ENCODE data around the gene GRID2. TPM values are rescaled to one million over a fixed set of nuclear protein-coding genes. Genes with fewer than 3 reads are reported as not detected.
"Not testable (repeated sequence)": the region's sequence is repeated elsewhere in the genome, so short reads cannot be mapped to it uniquely, and the experiment has no call there.

GRID2 gene
- polyA plus RNA-seq, 3 donors from 2014 or later, result not detected

DNA sequence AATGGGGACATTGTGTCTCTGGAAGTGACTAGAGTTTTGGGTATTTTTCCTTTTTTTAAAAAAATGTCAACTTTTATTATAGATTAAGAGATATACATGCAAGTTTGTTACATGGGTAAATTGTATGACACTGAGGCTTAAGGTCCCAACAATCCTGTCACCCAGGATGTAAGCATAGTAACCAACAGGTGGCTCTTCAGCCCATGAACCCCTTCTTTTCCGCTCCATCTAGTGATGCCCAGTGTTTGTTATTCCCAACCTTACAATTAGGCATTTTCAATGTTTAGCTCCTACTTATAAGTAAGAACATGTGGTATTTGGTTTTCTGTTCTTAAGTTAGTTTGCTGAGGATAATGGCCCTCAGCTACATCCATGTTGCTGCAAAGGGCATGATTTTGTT lies 102.7 kb downstream of the GRID2 start:
- Mint-ChIP-seq H3K9me3 (peaks cover 6 to 28% (median 13%) of the 10 kb centered on the region in 6 donors), H3K27me3 (ENCODE audit: low read depth in 3 of 3) (peaks cover 0 to 4% (median 2%) of the 10 kb centered on the region in 3 donors), H3K27ac (no peak overlapping the region), H3K4me3 (no peak overlapping the region), H3K36me3 (no peaks in the 10 kb centered on the region), H3K4me1 (no peaks in the 10 kb centered on the region)
- no peak for DNase-seq

DNA sequence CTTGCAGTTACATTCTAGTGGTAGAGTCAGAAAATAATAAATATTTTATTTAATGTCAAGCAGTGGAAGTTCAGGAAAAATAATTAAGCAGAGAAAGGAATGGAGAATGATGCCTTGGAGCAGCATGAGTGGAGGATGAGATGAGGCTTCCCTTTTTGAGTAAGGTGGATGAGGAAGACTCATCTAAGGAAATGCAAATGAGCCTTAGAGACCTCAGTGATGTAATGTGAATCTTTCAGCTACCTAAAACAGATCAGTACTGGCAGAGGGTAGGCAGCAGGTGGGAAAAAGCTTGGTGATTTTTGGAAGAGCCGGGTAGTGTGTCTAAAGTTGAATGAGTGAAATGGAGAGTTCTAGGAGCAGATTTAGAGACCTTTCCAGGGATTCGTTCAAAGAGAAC lies 118.2 kb downstream of the GRID2 start:
- DNase-seq, result no peak
- H3K9me3 Mint-ChIP-seq, result peaks cover 2 to 10% (median 7%) of the 10 kb centered on the region in 6 donors

DNA sequence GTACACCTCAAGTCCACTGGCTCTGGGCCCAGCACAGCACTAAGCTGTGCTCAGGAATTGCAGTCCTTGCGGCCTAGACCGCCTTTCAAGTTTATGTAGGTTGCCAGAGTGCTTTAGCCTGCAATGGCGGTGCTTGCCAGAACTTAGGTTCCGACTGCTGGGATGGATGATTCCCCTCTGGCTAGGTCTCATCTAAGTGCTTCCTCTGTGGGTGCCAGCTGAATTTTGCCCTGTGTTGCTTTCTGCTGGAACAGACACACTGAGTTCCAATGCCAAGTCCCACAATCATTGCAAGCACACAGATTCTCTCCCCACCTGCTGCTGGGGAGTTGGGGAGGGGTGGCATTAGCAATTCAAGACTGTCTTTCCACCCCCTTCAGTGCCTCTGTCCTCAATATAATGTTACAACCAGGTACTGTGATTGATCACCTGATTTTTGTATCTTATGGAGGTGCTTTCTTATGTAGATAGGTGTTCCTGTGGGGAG lies 129.5 kb downstream of the GRID2 start:
- Mint-ChIP-seq H3K4me1 (no peaks in the 10 kb centered on the region), H3K27me3 (ENCODE audit: low read depth in 3 of 3) (peaks cover 0 to 4% (median 0%) of the 10 kb centered on the region in 3 donors), H3K9me3 (peaks cover 7 to 39% (median 13%) of the 10 kb centered on the region in 6 donors), H3K36me3 (no peaks in the 10 kb centered on the region), H3K27ac (no peak overlapping the region), H3K4me3 (no peak overlapping the region)
- DNase-seq, result no peak

More for the DNA sequence above, 118.2 kb downstream of the GRID2 start:
- no peak overlapping the region for H3K4me3 Mint-ChIP-seq
- no peak overlapping the region for H3K27ac Mint-ChIP-seq
- H3K4me1 Mint-ChIP-seq, result no peaks in the 10 kb centered on the region
- H3K36me3 Mint-ChIP-seq, result no peaks in the 10 kb centered on the region
- no peaks in the 10 kb centered on the region for H3K27me3 Mint-ChIP-seq (ENCODE audit: low read depth in 3 of 3)

DNA sequence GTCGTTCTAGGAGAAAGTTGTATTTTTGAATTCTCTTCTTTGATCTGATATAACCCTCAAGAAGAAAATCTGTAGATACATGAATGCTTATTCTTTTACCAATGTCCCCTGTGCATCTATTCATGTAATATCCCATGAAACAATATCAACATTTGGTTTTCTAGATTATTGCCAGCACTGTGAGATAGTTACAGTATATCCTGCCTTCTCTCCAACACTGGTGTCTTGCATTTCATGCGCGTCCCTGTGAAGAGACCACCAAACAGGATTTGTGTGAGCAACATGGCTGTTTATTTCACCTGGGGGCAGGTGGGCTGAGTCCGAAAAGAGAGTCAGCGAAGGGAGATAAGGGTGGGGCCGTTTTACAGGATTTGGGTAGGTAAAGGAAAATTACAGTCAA lies 135.0 kb downstream of the GRID2 start:
- not testable (repeated sequence) for DNase-seq; H3K4me1 Mint-ChIP-seq; H3K27ac Mint-ChIP-seq; H3K36me3 Mint-ChIP-seq; H3K27me3 Mint-ChIP-seq (ENCODE audit: low read depth in 3 of 3); H3K4me3 Mint-ChIP-seq
- H3K9me3 Mint-ChIP-seq, result peaks cover 5 to 40% (median 23%) of the 10 kb centered on the region in 6 donors

DNA sequence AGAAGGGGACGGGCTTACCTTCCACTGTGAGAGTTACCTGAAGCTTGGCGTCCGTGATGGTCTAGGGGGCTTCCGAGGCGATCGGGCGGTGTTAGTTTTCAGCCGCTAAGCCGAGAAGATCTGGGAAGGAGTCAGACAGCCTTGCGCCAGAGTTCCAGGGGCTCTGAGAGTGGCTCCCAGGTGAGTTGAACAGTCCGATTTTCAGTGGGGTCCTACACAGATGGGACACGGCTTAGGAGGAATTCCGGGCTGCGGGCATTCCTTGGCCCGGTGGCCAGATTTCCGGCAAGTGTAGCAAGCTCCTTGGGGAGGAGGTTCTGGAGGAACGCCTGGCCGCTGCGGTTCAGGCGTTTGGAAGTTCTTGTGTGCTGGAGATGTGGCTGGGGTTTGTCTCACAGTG lies 138.4 kb downstream of the GRID2 start:
- not testable (repeated sequence) for H3K27me3 Mint-ChIP-seq (ENCODE audit: low read depth in 3 of 3); H3K4me3 Mint-ChIP-seq; H3K27ac Mint-ChIP-seq; H3K4me1 Mint-ChIP-seq; DNase-seq; H3K36me3 Mint-ChIP-seq
- H3K9me3 Mint-ChIP-seq, result peaks cover 5 to 53% (median 24%) of the 10 kb centered on the region in 6 donors

DNA sequence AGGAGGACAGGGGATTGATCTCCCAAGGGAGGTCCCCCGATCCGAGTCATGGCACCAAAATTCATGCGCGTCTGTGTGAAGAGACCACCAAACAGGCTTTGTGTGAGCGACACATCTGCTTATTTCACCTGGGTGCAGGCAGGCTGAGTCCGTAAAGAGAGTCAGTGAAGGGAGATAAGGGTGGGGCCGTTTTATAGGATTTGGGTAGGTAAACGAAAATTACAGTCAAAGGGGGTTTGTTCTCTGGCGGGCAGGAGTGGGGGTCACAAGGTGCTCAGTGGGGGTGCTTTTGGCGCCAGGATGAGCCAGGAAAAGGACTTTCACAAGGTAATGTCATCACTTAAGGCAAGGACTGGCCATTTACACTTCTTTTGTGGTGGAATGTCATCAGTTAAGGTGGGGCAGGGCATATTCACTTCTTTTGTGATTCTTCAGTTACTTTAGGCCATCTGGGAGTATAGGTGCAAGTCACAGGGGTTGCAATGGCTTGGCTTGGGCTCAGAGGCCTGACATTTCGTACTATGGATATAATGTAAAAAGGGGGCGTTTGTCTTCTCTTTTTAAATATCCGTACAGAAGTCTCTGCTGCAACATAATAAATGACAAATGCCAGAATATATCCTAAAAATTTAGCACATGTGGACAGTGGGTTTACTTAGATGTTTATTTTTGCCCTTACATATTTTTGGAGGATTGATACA lies 140.5 kb downstream of the GRID2 start:
- not testable (repeated sequence) for H3K27ac Mint-ChIP-seq; H3K4me3 Mint-ChIP-seq; H3K36me3 Mint-ChIP-seq; H3K27me3 Mint-ChIP-seq (ENCODE audit: low read depth in 3 of 3); DNase-seq; H3K4me1 Mint-ChIP-seq
- peaks cover 5 to 40% (median 22%) of the 10 kb centered on the region in 6 donors for H3K9me3 Mint-ChIP-seq

DNA sequence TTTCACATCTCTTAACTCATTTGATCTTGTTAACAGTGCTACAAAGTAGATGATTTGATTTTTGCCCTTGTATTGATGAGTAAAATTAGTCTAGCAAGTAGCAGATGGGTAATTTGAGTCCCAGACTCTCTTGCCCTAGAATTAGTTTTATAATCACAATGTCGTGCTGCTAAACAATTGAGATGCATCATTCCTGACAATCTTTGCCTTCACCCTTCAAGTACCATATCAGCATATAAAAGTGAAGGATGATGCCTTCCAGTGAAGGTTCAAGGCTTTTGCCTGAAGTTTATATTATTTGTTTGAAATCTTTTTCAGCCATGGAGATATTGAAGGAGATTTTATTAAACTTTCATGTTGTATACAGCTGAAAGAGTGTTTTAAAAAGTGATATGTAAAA lies 141.4 kb downstream of the GRID2 start:
- Mint-ChIP-seq H3K9me3 (peaks cover 5 to 40% (median 22%) of the 10 kb centered on the region in 6 donors), H3K4me1 (no peaks in the 10 kb centered on the region), H3K4me3 (no peak overlapping the region)

DNA sequence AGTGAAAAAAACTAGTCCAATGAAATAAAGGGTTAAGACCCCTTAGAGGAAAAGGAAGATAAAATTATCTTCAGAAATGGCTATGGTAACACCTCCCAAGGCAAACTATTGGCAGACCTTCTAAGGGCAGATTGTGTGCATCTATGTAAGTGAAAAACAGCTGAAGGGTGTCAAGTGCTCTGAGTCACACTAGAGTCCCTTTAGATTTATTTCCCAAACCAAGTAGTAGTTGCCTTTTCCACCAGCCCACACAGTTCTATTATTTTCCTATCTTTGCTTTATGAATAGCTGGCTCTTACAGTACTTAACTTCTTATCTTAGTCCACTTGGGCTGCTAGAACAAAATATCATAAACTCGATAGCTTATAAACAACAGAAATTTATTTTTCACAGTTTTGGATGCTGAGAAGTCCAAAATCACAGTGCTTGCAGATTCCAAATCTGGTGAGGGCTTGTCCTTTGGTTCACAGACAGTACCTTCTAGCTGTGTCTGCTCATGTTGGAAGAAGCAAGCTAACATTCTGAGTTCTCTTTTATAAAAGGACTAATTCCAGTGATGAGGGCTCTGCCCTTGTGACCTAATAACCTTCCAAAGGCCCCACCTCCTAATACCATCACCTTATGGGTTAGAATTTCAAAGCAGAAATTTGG lies 143.6 kb downstream of the GRID2 start:
- Mint-ChIP-seq H3K36me3 (no peaks in the 10 kb centered on the region), H3K27me3 (ENCODE audit: low read depth in 3 of 3) (peaks cover 0 to 2% (median 0%) of the 10 kb centered on the region in 3 donors), H3K27ac (no peak overlapping the region), H3K9me3 (peaks cover 3 to 33% (median 17%) of the 10 kb centered on the region in 6 donors), H3K4me1 (no peaks in the 10 kb centered on the region), H3K4me3 (no peak overlapping the region)
- DNase-seq, result no peak

More for the DNA sequence above, 141.4 kb downstream of the GRID2 start:
- DNase-seq, result no peak
- Mint-ChIP-seq H3K36me3 (no peaks in the 10 kb centered on the region), H3K27me3 (ENCODE audit: low read depth in 3 of 3) (peaks cover 0 to 2% (median 0%) of the 10 kb centered on the region in 3 donors), H3K27ac (no peak overlapping the region)

DNA sequence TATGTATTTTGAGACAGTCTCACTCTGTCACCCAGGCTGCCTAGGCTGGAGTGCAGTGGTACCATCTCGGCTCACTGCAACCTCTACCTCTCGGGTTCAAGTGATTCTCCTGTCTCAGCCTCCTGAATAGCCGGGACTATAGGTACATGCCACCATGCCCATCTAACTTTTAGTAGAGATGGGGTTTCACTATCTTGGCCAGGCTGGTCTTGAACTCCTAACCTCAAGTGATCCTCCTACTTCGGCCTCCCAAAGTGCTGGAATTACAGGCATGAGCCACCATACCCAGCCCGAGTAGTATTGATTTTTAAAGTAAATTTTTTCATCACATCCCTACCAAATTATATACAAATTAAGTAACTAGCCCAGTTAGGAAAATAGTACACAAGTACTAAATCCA lies 144.4 kb downstream of the GRID2 start:
- peaks cover 3 to 37% (median 17%) of the 10 kb centered on the region in 6 donors for H3K9me3 Mint-ChIP-seq
- H3K27ac Mint-ChIP-seq; H3K4me3 Mint-ChIP-seq; H3K27me3 Mint-ChIP-seq (ENCODE audit: low read depth in 3 of 3); DNase-seq; H3K36me3 Mint-ChIP-seq; H3K4me1 Mint-ChIP-seq: not testable (repeated sequence)

DNA sequence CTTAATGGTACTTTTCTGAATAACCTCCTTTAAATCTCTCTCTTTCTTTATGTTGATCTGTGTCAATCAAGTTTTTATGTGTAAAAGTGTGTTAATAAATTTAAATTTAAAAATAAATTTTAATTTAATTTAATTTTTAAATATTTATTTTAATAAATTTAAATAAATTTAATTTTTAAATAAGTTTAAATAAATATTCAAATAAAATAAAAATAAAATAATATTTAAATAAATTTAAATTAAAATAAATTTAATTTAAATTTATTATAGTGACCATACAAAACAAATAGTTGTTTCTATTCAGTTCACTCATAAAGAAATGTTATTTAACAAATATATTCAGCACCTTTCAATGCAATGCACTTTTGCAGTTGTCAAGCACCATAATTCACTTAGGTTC lies 146.9 kb downstream of the GRID2 start:
- H3K4me1 Mint-ChIP-seq, result no peaks in the 10 kb centered on the region
- DNase-seq, result no peak
- peaks cover 0 to 3% (median 0%) of the 10 kb centered on the region in 3 donors for H3K36me3 Mint-ChIP-seq
- peaks cover 3 to 26% (median 10%) of the 10 kb centered on the region in 6 donors for H3K9me3 Mint-ChIP-seq
- no peak overlapping the region for H3K27ac Mint-ChIP-seq
- H3K4me3 Mint-ChIP-seq, result no peak overlapping the region
- peaks cover 0 to 2% (median 0%) of the 10 kb centered on the region in 3 donors for H3K27me3 Mint-ChIP-seq (ENCODE audit: low read depth in 3 of 3)

DNA sequence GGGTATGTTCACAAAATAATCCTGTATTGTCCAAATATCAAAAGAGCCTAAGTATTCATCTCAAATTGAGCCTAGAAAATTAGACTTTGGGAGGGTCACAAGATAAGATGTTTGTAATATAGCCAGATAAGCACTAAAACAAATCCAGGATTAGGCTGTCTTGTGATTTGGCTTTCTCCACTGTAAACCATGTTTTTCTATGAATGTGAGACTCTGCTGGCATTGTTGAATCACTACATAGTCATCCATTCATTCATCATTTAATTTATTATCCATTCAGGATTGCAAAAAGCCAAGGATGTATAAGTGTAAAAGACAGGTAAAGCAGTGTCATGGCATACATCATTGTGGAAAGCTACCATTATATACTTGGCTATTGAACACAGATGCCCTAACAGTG lies 148.0 kb downstream of the GRID2 start:
- DNase-seq, result no peak
- Mint-ChIP-seq H3K4me3 (no peak overlapping the region), H3K36me3 (peaks cover 0 to 3% (median 0%) of the 10 kb centered on the region in 3 donors), H3K4me1 (no peaks in the 10 kb centered on the region), H3K27ac (no peak overlapping the region), H3K9me3 (peaks cover 2 to 21% (median 8%) of the 10 kb centered on the region in 6 donors), H3K27me3 (ENCODE audit: low read depth in 3 of 3) (peaks cover 0 to 2% (median 0%) of the 10 kb centered on the region in 3 donors)

DNA sequence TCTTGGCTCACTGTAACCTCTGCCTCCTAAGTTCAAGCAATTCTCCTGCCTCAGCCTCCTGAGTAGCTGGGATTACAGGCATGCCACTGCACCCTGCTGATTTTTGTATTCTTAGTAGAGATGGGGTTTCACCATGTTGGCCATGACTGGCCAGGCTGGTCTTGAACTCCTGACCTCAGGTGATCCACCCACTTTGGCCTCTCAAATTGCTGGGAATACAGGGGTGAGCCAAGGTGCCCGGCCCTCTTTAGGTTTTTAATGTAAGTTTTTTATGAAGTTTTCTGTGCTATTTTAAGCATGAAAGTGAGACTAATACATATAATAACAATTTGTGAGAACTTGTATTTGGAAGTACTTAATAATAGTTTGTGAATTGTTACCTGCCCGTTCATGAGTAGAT lies 148.6 kb downstream of the GRID2 start:
- DNase-seq; H3K27ac Mint-ChIP-seq; H3K4me1 Mint-ChIP-seq; H3K27me3 Mint-ChIP-seq (ENCODE audit: low read depth in 3 of 3); H3K4me3 Mint-ChIP-seq; H3K36me3 Mint-ChIP-seq: not testable (repeated sequence)
- peaks cover 2 to 19% (median 8%) of the 10 kb centered on the region in 6 donors for H3K9me3 Mint-ChIP-seq

DNA sequence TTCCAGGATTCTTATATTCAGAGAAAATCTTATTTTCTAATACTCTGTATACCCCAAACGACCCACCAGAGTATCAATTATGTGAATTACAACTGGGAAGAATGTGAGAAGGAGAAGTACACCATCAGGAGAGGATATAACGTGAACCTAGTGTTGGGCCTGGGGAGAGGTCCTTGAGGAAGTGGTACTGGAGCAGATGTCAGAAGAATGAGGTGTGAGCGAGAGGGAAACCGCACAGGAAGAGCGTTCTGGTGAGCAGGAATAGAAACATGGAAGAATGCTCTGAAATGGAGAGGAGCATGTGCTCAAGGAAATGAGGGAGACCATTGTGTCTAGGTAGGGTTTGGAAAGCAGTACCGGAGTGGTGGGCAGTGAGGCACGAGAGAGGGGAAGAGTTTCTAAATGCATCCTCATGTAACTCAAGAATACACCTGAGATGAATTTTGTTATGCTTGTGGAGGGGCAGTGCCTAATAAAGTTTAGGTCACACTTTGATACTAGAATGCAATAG lies 151.6 kb downstream of the GRID2 start:
- no peak overlapping the region for H3K4me3 Mint-ChIP-seq
- H3K4me1 Mint-ChIP-seq, result no peaks in the 10 kb centered on the region
- peaks cover 4 to 25% (median 10%) of the 10 kb centered on the region in 6 donors for H3K9me3 Mint-ChIP-seq
- peaks cover 0 to 2% (median 0%) of the 10 kb centered on the region in 3 donors for H3K27me3 Mint-ChIP-seq (ENCODE audit: low read depth in 3 of 3)
- H3K36me3 Mint-ChIP-seq, result peaks cover 0 to 3% (median 0%) of the 10 kb centered on the region in 3 donors
- DNase-seq, result no peak
- no peak overlapping the region for H3K27ac Mint-ChIP-seq

DNA sequence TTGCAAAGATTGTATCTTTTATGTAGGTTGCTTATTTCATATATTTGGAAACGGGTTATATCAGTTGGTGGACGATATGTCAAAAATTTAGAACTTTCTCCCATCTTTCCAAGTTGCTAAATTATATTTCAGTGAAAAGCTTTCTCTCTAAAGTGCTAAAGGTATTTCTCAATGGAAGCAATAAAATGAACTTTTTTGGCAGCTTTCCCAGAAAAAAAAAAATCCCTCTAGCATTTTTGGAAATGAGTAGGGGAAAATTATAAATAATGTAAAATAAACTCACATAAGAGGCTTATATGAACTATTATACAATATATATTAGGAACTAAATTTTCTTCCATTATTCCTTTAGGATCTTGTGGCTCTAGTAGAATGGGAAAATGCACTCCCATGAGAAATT lies 152.2 kb downstream of the GRID2 start:
- H3K36me3 Mint-ChIP-seq, result peaks cover 0 to 3% (median 0%) of the 10 kb centered on the region in 3 donors
- H3K27ac Mint-ChIP-seq, result no peak overlapping the region
- H3K9me3 Mint-ChIP-seq, result peaks cover 4 to 25% (median 11%) of the 10 kb centered on the region in 6 donors
- H3K4me3 Mint-ChIP-seq, result no peak overlapping the region
- no peaks in the 10 kb centered on the region for H3K4me1 Mint-ChIP-seq
- no peak for DNase-seq
- peaks cover 0 to 2% (median 0%) of the 10 kb centered on the region in 3 donors for H3K27me3 Mint-ChIP-seq (ENCODE audit: low read depth in 3 of 3)
